Measurements from ENCODE around the gene CPT1C. TPM values are rescaled to one million over a fixed set of nuclear protein-coding genes. Genes with fewer than 3 reads are reported as not detected.

The CPT1C gene
- total RNA-seq, 6 donors from 2014 or later, result 0.46 to 17.2 (median 4.6) TPM; not detected in 2

DNA sequence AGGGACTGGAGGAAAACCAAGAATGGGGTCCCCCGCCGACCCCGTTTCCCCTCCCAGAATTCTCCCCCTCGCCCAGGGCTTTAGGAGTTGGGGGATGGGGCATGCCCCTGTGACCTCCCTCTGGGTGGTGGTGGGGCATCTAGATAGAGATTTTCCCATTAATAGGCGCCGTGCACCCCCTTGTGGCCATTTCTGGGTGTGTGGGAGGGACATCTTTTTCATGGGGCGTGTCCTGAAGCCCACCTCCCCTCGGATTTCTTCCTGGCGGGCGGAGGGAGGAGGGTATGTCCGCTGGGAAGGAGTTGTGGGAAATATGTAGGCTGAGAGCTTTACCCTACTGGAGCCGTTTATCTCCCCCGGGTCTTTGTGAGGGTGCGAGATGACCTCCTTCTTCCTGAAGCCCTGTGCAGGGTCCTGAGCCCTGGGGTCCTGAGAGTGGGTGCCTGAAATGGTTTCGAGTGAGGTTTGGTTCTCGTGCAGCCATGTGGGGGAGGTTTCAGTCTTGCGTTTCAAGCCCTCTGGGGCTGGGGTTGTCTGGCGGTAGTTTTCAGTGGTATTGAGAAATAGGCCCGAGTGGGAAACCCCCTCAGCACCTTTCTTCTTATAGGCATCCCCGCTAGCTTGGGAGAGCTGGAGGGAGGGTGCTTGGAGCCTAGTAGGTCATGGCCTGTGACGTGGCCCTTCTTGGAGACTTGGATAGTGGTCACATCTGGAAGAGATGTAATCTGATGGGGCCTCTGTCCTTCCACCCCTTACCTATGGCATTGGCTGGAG, 12.8 kb upstream of the CPT1C start:
- 2 to 5% methylated on average over 11 to 20 of the region's 21 CpGs for WGBS, 2 donors
- peak in 1 of 2 donors; percentile 70 for DNase-seq
- ATAC-seq (ENCODE audit: low FRiP score in 2 of 2), result peak in 1 of 2 donors; percentile 23
- Histone ChIP-seq H3K4me3 (peak overlapping the region; percentile 88 to 100 (median 99)), H3K27ac (peak overlapping the region; percentile 91 to 96 (median 92)), H3K36me3 (peaks cover 3 to 23% (median 21%) of the 10 kb centered on the region in 4 donors), H3K9me3 (no peaks in the 10 kb centered on the region), H3K4me1 (peaks cover 38 to 49% (median 41%) of the 10 kb centered on the region in 4 donors), H3K27me3 (no peaks in the 10 kb centered on the region)
- TF ChIP-seq, protein P1, sequence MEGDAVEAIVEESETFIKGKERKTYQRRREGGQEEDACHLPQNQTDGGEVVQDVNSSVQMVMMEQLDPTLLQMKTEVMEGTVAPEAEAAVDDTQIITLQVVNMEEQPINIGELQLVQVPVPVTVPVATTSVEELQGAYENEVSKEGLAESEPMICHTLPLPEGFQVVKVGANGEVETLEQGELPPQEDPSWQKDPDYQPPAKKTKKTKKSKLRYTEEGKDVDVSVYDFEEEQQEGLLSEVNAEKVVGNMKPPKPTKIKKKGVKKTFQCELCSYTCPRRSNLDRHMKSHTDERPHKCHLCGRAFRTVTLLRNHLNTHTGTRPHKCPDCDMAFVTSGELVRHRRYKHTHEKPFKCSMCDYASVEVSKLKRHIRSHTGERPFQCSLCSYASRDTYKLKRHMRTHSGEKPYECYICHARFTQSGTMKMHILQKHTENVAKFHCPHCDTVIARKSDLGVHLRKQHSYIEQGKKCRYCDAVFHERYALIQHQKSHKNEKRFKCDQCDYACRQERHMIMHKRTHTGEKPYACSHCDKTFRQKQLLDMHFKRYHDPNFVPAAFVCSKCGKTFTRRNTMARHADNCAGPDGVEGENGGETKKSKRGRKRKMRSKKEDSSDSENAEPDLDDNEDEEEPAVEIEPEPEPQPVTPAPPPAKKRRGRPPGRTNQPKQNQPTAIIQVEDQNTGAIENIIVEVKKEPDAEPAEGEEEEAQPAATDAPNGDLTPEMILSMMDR (IDR thresholded peaks at IDR 0.05), result peak; percentile 44 to 78 (median 59)
- TF ChIP-seq EP300 (IDR thresholded peaks at IDR 0.05), result no peak

DNA sequence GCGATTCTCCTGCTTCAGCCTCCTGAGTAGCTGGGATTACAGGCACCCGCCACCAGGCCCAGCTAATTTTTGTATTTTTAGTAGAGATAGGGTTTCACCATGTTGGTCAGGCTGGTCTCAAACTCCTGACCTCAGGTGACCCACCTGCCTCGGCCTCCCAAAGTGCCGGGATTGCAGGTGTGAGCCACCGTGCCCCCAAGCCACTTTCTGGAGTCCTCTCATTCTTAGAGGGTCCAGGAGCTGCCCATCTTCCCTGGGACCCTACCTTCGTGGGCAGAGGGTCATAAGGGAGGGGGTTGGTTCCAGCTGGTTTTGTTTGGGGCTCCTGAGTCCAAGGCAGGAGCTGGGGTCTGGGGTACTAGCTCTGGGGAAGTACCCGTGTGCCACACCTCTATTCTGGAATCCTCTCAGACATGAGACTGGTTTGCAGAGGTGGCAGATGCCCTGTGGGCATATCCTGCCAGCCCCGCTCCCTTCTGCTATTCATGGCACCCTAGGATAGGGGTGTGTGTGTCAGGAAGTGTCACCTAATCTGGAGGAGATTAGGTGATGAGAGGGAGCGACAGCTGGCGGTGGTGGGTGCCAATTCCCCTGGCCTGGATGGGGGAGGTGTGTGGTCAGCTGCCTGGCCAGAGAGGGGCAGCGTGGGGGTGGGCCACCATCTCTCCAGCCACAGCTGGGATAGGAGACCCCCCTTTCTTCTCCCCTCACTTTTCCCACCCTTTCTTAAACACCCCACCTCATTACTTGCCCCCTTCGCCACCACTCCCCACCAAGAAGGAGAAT, 11.7 kb upstream of the CPT1C start:
- Histone ChIP-seq H3K36me3 (peaks cover 3 to 31% (median 28%) of the 10 kb centered on the region in 4 donors), H3K27ac (peak overlapping the region in 3 of 4 donors; percentile 23 to 96 (median 92)), H3K27me3 (no peaks in the 10 kb centered on the region), H3K4me3 (no peak overlapping the region), H3K9me3 (no peaks in the 10 kb centered on the region), H3K4me1 (peaks cover 38 to 49% (median 41%) of the 10 kb centered on the region in 4 donors)
- ATAC-seq (ENCODE audit: low FRiP score in 2 of 2), result no peak
- WGBS, 2 donors, result 59 to 68% methylated on average over 12 of the region's 12 CpGs
- DNase-seq, result no peak
- TF ChIP-seq POLR2A (IDR thresholded peaks at IDR 0.05) (no peak), EP300 (IDR thresholded peaks at IDR 0.05) (no peak), POLR2AphosphoS5 (IDR thresholded peaks at IDR 0.05) (no peak)
- TF ChIP-seq, protein P1 (IDR thresholded peaks at IDR 0.05), result no peak

DNA sequence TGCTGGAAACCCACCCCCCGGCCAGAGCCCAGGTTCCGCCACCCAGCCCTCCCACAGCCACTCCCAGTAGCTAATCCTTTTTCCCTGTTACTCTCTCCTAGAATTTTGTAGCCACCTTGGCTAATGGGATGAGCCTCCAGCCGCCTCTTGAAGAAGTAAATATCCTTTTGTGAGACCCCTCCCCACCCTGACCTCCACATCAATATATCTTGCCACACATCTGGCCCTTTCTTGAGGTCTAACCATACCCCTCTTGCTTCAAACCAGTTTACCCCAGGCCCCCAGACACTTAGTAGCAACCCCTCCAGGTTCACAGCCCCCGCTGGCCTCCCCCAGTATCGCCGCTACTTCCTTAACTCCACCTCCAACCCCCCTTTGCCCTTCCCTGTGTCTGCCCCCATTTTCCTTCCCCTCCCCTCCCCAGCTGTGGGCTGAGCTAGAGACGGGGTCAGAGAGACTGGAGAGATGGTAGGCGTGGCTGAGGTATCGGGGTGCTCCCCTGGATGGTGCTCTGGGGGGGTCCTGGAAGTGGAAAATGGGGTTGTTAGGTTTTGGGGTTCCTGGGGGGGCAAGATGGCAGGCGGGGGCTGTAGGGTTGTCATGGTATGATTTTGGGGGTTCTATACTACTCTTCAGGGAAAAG, 11.0 kb upstream of the CPT1C start:
- TF ChIP-seq POLR2A (IDR thresholded peaks at IDR 0.05), result no peak
- TF ChIP-seq EP300 (IDR thresholded peaks at IDR 0.05), result no peak
- TF ChIP-seq POLR2AphosphoS5 (IDR thresholded peaks at IDR 0.05), result no peak
- TF ChIP-seq, protein P1 (IDR thresholded peaks at IDR 0.05), result no peak
- Histone ChIP-seq H3K4me3 (no peak overlapping the region), H3K4me1 (peaks cover 38 to 49% (median 41%) of the 10 kb centered on the region in 4 donors), H3K27ac (peak overlapping the region; percentile 2 to 83 (median 54)), H3K36me3 (peaks cover 3 to 38% (median 35%) of the 10 kb centered on the region in 4 donors), H3K27me3 (no peaks in the 10 kb centered on the region), H3K9me3 (no peaks in the 10 kb centered on the region)
- ATAC-seq (ENCODE audit: low FRiP score in 2 of 2), result no peak
- WGBS, 2 donors, result 67 to 69% methylated on average over 10 of the region's 10 CpGs
- no peak for DNase-seq

DNA sequence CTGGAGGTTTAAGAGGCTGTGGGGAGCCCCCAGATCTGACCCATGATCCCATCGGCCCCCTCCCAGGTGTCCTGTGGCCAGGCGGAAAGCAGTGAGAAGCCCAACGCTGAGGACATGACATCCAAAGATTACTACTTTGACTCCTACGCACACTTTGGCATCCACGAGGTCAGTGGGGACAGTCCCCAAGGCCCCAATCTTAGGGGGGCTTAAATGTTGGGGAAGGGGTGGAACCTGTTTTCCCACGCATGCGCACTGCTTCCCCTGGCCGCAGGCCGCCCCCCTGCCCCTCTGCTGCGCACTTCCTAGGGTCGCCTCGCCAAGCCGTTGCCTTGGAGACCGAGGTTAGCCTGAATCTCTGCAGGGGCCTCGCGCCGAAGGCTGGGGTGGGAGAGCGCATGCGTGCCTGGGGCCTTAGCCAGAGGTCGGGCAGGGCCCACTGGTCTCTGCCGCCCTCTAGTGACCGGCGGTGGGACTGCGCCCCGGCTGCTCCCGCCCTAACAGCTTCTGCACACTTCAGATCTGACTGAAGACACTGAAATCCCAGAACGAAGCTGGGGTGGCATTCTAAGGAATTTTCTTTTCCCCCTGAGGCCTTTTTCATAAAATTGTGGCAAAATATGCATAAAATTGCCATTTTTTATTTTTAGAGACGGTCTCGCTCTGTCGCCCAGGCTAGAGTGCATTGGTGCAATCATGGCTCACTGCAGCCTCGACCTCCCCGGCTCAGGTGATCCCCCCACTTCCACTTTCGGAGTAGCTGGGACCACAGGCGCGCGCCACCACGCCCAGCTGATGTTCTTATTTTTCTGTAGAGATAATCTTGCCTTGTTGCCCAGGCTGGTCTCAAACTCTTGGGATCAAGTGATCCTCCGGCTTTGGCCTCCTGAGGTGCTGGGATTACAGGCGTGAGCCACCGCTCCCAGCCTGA, 10.2 kb upstream of the CPT1C start:
- Histone ChIP-seq H3K4me3 (peak overlapping the region in 2 of 4 donors; percentile 28 to 29), H3K36me3 (peaks cover 3 to 46% (median 42%) of the 10 kb centered on the region in 4 donors), H3K27me3 (no peaks in the 10 kb centered on the region), H3K4me1 (peaks cover 41 to 49% (median 45%) of the 10 kb centered on the region in 4 donors), H3K27ac (peak overlapping the region; percentile 2 to 83 (median 54)), H3K9me3 (no peaks in the 10 kb centered on the region)
- ATAC-seq (ENCODE audit: low FRiP score in 2 of 2) (peak; percentile 44 to 60), DNase-seq (peak; percentile 90 to 99)
- WGBS, 2 donors, result 37 to 63% methylated on average over 18 to 40 of the region's 40 CpGs
- no peak for TF ChIP-seq EP300 (IDR thresholded peaks at IDR 0.05)
- TF ChIP-seq, protein P1 (IDR thresholded peaks at IDR 0.05), result peak; percentile 96 to 100 (median 98)

Measured in upper lobe of left lung (tissue), 6 donors.